Left ventricle myocardium inferior (tissue), 1 donor: Measurements from ENCODE around the gene TBC1D22A. TPM values are rescaled to one million over a fixed set of nuclear protein-coding genes. Genes with fewer than 3 reads are reported as not detected.

Experiments used
- DNase-seq: peaks from one replicate; pipeline ENCODE4 v3.0.0-alpha.2; 2020
- H3K27ac ChIP-seq: fragments of 200-600 bp; replicated peaks from 2 replicates; pipeline ENCODE4 v1.8.0; 2021
- H3K27me3 ChIP-seq: fragments of 200-600 bp; 2 replicates; pipeline ENCODE4 v1.8.0; 2021; ENCODE audit warnings: low read depth
- H3K36me3 ChIP-seq: fragments of 200-600 bp; 2 replicates; pipeline ENCODE4 v1.8.0; 2021
- H3K4me1 ChIP-seq: fragments of 200-600 bp; 2 replicates; pipeline ENCODE4 v1.8.0; 2021
- H3K4me3 ChIP-seq: fragments of 200-600 bp; 2 replicates; pipeline ENCODE4 v1.8.0; 2021; ENCODE audit warnings: mild to moderate bottlenecking, moderate library complexity
- H3K9me3 ChIP-seq: fragments of 200-600 bp; replicated peaks from 2 replicates; pipeline ENCODE4 v1.8.0; 2021
- CTCF ChIP-seq: fragments of 200-600 bp; IDR thresholded peaks from 2 replicates; pipeline ENCODE4 v1.8.0; 2021; ENCODE audit warnings: antibody characterized with exemption, mild to moderate bottlenecking, borderline replicate concordance
- intact Hi-C: fragments of 100-400 bp; cut with micrococcal nuclease; formaldehyde crosslinking; loops from one replicate; pipeline ENCODE4 v1.11.0; 2022
- total RNA-seq: library from RNA; stranded (reverse); fragmentation: NEBNext Ultra II Directional; extraction: Animal tissue kit (Norgen Biotek cat#: 25700); gene quantifications from one replicate; pipeline ENCODE4 v1.2.1, GENCODE V29; 2021
- donor health status: DM: no; HTN: yes; CAD: no; lungs with severe emphysema.

Gene TBC1D22A
- total RNA-seq, 1 donor from 2014 or later = 16.2 TPM

GRCh38 chr22:46963672-46964545, 201.5 kb downstream of the TBC1D22A start:
- DNase-seq = no peak
- H3K27ac ChIP-seq = no peak overlapping the region
- TF ChIP-seq CTCF = no peak
- H3K4me3 ChIP-seq = no peak overlapping the region
- no peaks in the 10 kb centered on the region for H3K36me3 ChIP-seq
- intact Hi-C loops = no loop called here
- no peaks in the 10 kb centered on the region for H3K4me1 ChIP-seq
- no peaks in the 10 kb centered on the region for H3K9me3 ChIP-seq
- H3K27me3 ChIP-seq = no peaks in the 10 kb centered on the region

GRCh38 chr22:46964773-46965550, 202.5 kb downstream of the TBC1D22A start:
- Histone ChIP-seq H3K27ac (no peak overlapping the region), H3K36me3 (no peaks in the 10 kb centered on the region), H3K4me3 (no peak overlapping the region), H3K4me1 (peaks cover 2% of the 10 kb centered on the region), H3K9me3 (no peaks in the 10 kb centered on the region), H3K27me3 (no peaks in the 10 kb centered on the region)
- intact Hi-C loops = no loop called here
- no peak for TF ChIP-seq CTCF
- no peak for DNase-seq

GRCh38 chr22:46965555-46966494, 203.4 kb downstream of the TBC1D22A start:
- no peaks in the 10 kb centered on the region for H3K9me3 ChIP-seq
- H3K4me1 ChIP-seq = peaks cover 11% of the 10 kb centered on the region
- intact Hi-C loops = no loop called here
- no peak for DNase-seq
- H3K4me3 ChIP-seq = no peak overlapping the region
- H3K27me3 ChIP-seq = no peaks in the 10 kb centered on the region
- no peak overlapping the region for H3K27ac ChIP-seq
- no peak for TF ChIP-seq CTCF
- H3K36me3 ChIP-seq = no peaks in the 10 kb centered on the region

GRCh38 chr22:46966495-46966845, 204.0 kb downstream of the TBC1D22A start:
- H3K27me3 ChIP-seq = no peaks in the 10 kb centered on the region
- no peak for DNase-seq
- peaks cover 18% of the 10 kb centered on the region for H3K4me1 ChIP-seq
- TF ChIP-seq CTCF = no peak
- no peaks in the 10 kb centered on the region for H3K36me3 ChIP-seq
- no peaks in the 10 kb centered on the region for H3K9me3 ChIP-seq
- intact Hi-C loops = no loop called here
- H3K27ac ChIP-seq = no peak overlapping the region
- H3K4me3 ChIP-seq = no peak overlapping the region

GRCh38 chr22:46966846-46967245, 204.4 kb downstream of the TBC1D22A start:
- H3K4me1 ChIP-seq = peaks cover 21% of the 10 kb centered on the region
- no peak for DNase-seq
- no peaks in the 10 kb centered on the region for H3K36me3 ChIP-seq
- no peak for TF ChIP-seq CTCF
- no peak overlapping the region for H3K4me3 ChIP-seq
- no peaks in the 10 kb centered on the region for H3K9me3 ChIP-seq
- no peaks in the 10 kb centered on the region for H3K27me3 ChIP-seq
- intact Hi-C loops = no loop called here
- H3K27ac ChIP-seq = no peak overlapping the region
